ENCODE results near the gene NAGPA. TPM values are rescaled to one million over a fixed set of nuclear protein-coding genes. Genes with fewer than 3 reads are reported as not detected.

Gene NAGPA
- polyA plus RNA-seq, 1 donor (not counting 4 experiments of a cell fraction or from before 2014, with no cell fraction given): 5.0 TPM

GRCh38 chr16:5078626-5079025 is 44.9 kb upstream of the NAGPA start:
- H3K9me1 ChIP-seq (ENCODE audit: control insufficient read depth, extremely low read depth, insufficient read depth, low read length): no peaks in the 10 kb centered on the region
- dilution Hi-C loops (cut with MboI; ENCODE audit: extremely low pct_ligation_motif_present, low sequenced_read_pairs): no loop called here
- H3K9me3 ChIP-seq (ENCODE audit: control insufficient read depth, low read depth, low read length): no peaks in the 10 kb centered on the region
- H4K20me1 ChIP-seq (ENCODE audit: control insufficient read depth, extremely low read depth, insufficient read depth, low read length): no peaks in the 10 kb centered on the region
- no peak overlapping the region for H2AFZ ChIP-seq (ENCODE audit: control insufficient read depth, low read length)
- no peaks in the 10 kb centered on the region for H3K27me3 ChIP-seq (ENCODE audit: control insufficient read depth, extremely low read depth, insufficient read depth, low read length)
- FAIRE-seq (no peak), DNase-seq (ENCODE audit: low read depth, low spot score) (no peak)
- no peak overlapping the region for H3K4me3 ChIP-seq (ENCODE audit: control insufficient read depth in 2 of 3, extremely low read depth in 1 of 3, insufficient read depth in 2 of 3, low read depth in 1 of 3, low read length in 3 of 3)
- no peaks in the 10 kb centered on the region for H3K4me1 ChIP-seq (ENCODE audit: control insufficient read depth, extremely low read depth, insufficient read depth, low read length)
- TF ChIP-seq CTCF (optimal IDR thresholded peaks at IDR 0.05 in 1 of 3, IDR thresholded peaks at IDR 0.05 in 1 of 3, conservative IDR thresholded peaks at IDR 0.05 in 1 of 3; ENCODE audit: extremely low read depth in 1 of 3, insufficient read depth in 2 of 3, low read length in 3 of 3) (no peak), EZH2 (IDR thresholded peaks at IDR 0.05; ENCODE audit: low read length) (no peak)
- H3K79me2 ChIP-seq (ENCODE audit: control insufficient read depth, insufficient read depth, low read length): peaks cover 2% of the 10 kb centered on the region
- no peak overlapping the region for H3K4me2 ChIP-seq (ENCODE audit: control insufficient read depth, extremely low read depth, insufficient read depth, low read depth, low read length)
- H3K9ac ChIP-seq (ENCODE audit: control insufficient read depth, extremely low read depth, insufficient read depth, low read length): no peak overlapping the region
- H3K27ac ChIP-seq (ENCODE audit: control insufficient read depth, insufficient read depth, low read length): no peak overlapping the region
- peaks cover 16 to 24% of the 10 kb centered on the region in 2 experiments for H3K36me3 ChIP-seq (ENCODE audit: control insufficient read depth in 2 of 2, extremely low read depth in 1 of 2, insufficient read depth in 2 of 2, low read length in 2 of 2)

- H3K27me3 ChIP-seq (ENCODE audit: control insufficient read depth, extremely low read depth, insufficient read depth, low read length): no peaks in the 10 kb centered on the region
- dilution Hi-C loops (cut with MboI; ENCODE audit: extremely low pct_ligation_motif_present, low sequenced_read_pairs): no loop called here
- no peak overlapping the region for H3K9ac ChIP-seq (ENCODE audit: control insufficient read depth, extremely low read depth, insufficient read depth, low read length)
- TF ChIP-seq EZH2 (IDR thresholded peaks at IDR 0.05; ENCODE audit: low read length): no peak
- no peak for TF ChIP-seq CTCF (optimal IDR thresholded peaks at IDR 0.05 in 1 of 3, IDR thresholded peaks at IDR 0.05 in 1 of 3, conservative IDR thresholded peaks at IDR 0.05 in 1 of 3; ENCODE audit: extremely low read depth in 1 of 3, insufficient read depth in 2 of 3, low read length in 3 of 3)
- H3K9me3 ChIP-seq (ENCODE audit: control insufficient read depth, low read depth, low read length): no peaks in the 10 kb centered on the region
- H2AFZ ChIP-seq (ENCODE audit: control insufficient read depth, low read length): no peak overlapping the region
- peaks cover 9% of the 10 kb centered on the region for H3K79me2 ChIP-seq (ENCODE audit: control insufficient read depth, insufficient read depth, low read length)
- no peak for FAIRE-seq
- peaks cover 11 to 24% of the 10 kb centered on the region in 2 experiments for H3K36me3 ChIP-seq (ENCODE audit: control insufficient read depth in 2 of 2, extremely low read depth in 1 of 2, insufficient read depth in 2 of 2, low read length in 2 of 2)
- H3K4me1 ChIP-seq (ENCODE audit: control insufficient read depth, extremely low read depth, insufficient read depth, low read length): peaks cover 7% of the 10 kb centered on the region
- no peaks in the 10 kb centered on the region for H3K9me1 ChIP-seq (ENCODE audit: control insufficient read depth, extremely low read depth, insufficient read depth, low read length)
- no peak overlapping the region for H3K4me3 ChIP-seq (ENCODE audit: control insufficient read depth in 2 of 3, extremely low read depth in 1 of 3, insufficient read depth in 2 of 3, low read depth in 1 of 3, low read length in 3 of 3)
- no peaks in the 10 kb centered on the region for H4K20me1 ChIP-seq (ENCODE audit: control insufficient read depth, extremely low read depth, insufficient read depth, low read length)
- no peak overlapping the region for H3K27ac ChIP-seq (ENCODE audit: control insufficient read depth, insufficient read depth, low read length)
- DNase-seq (ENCODE audit: low read depth, low spot score): no peak
- no peak overlapping the region for H3K4me2 ChIP-seq (ENCODE audit: control insufficient read depth, extremely low read depth, insufficient read depth, low read depth, low read length)
These were observed 43.6 kb upstream of the NAGPA start for GRCh38 chr16:5077304-5077703.

Data from keratinocyte (primary cell).